HG02938 (cell line): Measurements from ENCODE around the gene ZNF740.
"Not testable (repeated sequence)": the region's sequence is repeated elsewhere in the genome, so short reads cannot be mapped to it uniquely, and the experiment has no call there.

Experiments used
- ATAC-seq: cut with Tn5 transposase; IDR thresholded peaks from one replicate; pipeline ENCODE4 v1.9.1; 2021; ENCODE audit warnings: mild to moderate bottlenecking, moderate library complexity; ENCODE audit not compliant: unreplicated experiment

Gene ZNF740

DNA sequence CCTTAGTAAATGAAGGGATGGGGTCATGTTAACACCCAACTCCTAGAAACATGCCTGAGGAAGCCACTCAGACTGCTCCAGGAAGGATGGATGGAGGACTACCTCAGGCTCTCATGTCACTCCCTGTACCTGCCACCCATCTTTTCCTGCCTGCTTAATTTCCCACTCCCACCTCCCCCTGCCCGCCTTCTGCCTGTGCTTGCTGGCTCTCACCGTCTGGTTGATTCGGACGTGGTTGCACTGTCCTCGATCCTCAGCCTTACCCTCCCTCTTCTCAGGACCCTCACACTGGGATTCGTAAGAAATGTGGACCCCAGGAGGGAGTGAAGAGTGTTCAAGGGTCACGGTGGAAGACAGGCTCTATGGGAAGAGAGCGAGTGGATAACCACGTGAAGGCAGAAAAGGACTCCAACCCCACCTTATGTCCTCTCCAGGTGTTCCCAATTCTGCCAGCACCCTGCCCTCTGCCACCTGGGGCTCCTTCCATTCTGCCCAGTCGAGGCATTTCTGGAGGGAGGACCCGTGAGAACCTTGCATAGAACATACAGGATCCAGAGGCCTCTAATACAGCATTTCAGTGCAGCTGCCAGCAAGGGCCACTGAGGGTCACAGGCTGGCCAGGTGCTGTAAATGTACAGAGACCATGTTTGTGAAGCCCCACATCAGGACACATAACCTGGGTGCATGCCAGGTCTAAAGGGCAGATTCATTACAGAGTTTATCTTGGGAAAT, 13.6 kb downstream of the ZNF740 start:
- no peak for ATAC-seq

DNA sequence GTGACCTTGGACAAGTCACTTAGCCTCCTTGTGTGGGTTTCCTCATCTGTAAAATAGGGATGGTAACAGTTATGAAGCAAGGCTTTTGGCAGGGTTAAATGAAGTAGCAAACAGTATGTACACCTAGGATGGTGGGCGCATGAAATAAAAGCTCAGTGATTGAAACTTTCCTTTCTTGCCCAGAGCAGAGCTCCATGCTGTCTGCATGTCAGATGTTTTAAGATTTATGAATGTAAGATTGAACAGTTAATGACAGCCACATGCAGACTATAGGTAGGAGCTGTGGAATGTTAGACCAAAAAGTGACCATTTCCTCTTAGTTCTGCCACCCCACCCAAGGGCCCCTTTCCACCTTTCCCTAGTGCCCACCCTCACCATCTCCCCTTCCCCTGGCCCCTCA, 14.5 kb downstream of the ZNF740 start:
- no peak for ATAC-seq

DNA sequence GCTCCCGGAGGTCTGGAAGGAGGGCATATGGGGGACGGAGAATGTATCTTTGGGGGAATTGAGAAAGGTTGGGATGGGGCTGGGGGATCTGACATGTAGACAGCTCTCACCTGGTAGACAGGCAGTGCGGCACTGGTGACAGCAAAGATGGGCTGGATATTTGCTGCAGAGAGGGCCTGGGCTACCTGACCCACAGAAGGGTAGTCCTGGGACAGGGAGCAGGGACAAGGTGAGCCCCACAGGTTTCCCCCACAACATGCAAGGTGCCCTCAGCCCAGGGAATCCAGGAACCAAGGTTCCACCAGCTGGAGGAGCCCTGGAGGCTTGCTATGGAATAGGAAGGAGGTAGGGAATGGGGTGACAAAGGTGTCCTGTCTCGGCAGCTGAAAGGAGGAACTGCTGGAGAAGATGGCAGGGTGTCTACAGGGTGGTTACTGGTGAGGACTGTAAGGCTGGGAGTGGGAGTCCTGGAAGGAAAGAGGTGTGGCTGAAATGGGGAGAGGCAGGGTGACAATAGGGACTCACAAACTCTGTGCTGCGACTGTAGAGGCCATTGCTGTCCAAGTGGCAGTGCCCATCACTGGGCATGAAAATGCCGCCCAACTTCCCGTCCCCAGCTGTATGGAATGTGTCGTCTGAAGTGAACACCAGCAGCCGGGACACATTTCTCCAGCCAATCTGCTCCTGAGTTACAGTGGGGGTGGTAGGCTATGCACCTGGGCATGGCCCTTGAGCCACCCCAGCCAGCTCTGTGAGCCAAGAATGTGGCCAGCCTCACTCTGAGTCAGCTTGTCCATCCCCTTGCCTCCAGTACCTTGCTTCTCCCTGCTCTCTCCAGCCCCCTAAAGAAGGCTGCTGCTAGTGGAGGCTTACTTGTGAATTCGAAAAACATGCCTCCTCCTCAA, 15.2 kb downstream of the ZNF740 start:
- ATAC-seq, result no peak

DNA sequence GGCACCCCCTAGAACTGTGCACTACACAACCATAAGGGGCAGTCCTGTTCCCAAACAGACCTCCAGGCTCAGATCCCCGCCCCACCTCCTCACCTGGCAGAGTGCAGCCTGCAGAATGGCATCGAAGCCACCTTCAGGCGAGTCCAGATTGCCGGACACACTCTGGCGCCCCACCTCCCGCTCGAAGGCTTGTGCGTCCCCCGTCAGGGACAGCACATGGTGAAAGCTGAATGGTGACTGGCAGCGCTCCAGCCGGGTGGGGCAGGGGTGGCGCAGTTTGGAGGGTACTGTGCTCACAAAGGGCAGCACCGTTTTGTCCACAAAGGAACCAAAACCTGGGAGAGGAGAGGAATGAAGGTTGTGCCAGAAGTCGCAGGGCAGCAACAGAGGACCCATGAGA, 16.0 kb downstream of the ZNF740 start:
- no peak for ATAC-seq

DNA sequence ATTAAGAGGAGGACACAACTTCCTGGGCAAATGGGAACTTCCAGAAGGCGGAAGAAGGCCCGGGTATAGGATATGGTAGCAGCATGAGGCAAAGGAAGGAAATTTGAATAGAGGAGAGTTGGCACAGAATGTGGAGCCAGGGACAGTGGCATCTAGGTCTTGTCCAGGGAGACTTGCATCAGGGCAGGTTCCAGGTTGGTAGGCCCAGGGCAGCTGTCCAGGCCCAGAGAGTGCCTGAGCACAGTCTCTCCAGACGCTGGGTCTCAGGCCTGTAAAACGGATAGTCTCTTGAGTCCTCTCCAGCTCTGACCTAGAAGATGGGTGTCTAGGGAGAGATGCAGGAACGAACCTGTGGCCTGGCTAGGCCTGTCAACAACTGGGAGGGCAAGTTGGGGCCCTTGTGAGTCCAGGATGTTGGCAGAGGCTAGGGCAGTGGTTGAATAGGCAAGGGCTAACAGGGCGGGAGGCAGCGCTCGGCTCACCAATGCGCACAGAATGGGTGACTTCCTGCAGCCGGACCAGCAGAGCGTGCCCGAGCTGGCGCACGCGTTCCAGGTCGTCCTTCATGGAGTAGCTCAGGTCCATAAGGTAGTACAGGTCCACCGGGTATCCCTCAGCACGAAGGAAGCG, 16.6 kb downstream of the ZNF740 start:
- ATAC-seq, result no peak

DNA sequence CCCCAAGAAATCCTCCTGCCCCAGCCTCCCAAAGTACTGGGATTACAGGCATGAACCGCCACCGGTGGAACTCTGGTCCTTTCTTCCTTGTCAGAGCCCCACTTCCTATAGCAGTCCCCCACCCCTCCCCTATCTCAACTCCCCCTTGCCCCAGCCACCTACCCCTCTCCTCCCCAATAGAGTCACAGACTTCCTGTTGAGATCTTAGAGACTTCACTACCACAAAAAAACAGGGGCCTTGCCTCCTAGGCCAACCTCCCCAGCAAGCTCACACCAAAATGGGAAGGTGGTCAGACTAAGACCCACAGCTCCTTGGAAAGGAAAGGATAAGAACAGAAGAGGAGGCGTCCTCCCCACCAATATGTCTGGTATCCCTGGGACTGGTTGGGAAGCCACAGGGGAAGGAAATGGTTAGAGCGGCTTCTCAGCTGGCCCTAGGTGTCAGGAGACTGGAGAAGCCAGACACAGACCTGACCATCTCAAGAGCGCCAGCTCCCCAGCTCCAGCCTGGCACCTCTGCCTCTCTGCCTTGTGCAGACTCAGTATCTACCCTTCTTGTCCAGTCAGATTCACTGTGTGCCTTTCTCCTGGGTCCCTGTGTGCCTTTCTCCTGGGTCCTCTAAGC, 18.1 kb downstream of the ZNF740 start:
- ATAC-seq, result no peak

DNA sequence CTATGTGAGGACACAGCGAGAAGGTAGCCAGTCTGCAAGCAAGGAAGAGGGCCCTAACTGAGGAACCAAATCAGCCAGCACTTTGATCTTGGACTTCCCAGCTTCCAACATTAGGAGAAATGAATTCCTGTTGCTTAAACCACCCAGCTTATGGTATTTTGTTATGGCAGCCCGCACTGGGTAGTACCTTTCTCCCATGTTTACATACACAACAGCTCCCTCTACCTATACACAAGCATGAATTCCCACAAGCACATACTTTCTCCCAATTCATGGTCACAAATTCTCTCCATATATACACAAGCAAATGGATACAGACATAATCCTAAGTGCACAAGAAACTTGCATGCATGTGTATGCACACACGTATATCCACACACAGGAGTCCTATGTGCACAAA, 19.2 kb downstream of the ZNF740 start:
- no peak for ATAC-seq

DNA sequence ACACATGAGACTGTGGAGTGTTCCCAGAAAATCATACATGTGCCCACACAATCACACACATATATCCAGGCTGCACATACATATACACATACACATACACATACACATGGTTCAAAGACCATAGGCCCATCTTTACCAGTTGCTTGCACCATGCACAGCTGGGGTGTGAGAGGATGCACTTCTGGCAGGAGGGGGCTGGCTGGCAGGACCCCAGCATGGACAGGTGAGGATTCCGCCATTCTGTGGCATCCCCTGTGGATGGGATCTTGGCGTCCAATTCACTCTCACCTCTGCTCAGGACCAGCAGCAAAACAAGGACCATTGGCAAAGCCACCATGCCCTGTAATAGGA, 19.6 kb downstream of the ZNF740 start:
- no peak for ATAC-seq

DNA sequence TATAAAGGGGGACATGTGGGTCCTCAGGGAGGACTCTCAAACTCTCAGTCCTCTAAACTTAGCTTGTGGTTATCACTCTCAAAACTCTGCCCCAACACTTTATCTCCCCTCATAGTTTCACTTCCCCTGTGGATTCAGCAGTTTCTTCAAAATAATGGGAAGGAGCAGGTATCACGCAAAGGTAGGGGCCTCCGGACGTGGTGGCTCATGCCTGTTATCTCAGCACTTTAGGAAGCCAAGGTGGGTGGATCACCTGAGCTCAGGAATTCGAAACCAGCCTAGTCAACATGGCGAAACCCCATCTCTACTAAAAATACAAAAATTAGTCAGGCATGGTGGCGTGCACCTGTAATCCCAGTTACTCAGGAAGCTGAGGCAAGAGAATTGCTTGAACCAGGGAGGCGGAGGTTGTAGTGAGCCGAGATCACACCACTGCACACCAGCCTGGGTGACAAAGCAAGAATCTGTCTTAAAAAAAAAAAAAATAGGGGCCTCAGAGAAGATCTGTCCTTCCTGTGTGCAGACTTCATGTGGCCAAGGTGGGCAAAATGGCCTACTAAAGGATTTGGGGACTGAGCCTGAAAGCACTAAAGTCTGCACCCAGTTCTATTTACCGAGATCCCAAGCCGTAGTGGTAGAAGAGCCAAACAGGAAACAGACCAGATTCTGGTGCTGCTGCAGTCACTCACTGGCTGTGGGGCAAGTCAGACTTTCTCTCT, 20.1 kb downstream of the ZNF740 start:
- peak; percentile 62 for ATAC-seq

DNA sequence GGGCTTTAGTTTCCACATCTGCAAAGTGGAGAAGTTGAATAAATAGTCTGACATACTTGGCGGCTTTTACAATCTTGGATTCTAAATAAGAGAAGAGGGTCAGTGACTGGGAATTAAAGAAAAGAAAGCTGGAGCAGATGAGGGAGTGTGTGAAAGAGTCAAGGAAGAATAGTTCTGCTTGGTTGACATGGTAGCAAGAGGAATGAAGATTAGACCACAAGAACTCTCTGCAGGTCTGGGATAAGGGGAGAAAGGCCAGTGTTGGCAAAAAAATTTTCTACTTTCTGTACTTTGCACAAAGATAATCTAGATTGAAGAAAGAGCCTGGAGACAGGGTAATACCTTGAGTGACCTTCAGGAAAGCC, 20.6 kb downstream of the ZNF740 start:
- ATAC-seq, result no peak

DNA sequence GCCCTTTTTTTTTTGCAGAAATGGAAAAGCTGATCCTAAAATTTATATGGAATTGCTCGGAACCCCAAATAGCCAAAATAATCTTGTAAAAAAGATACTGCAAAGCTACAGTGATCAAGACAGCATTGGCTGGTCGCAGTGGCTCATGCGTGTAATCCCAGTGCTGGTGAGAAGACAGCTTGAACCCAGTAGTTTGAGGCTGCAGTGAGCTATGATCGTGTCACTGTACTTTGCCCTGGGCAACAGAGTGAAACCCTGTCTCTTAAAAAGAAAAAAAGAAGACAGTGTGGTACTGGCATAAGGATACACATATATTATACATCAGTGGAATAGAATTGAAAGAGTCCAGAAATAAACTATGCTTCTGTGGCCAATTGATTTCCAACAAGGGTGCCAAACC, 21.1 kb downstream of the ZNF740 start:
- no peak for ATAC-seq

DNA sequence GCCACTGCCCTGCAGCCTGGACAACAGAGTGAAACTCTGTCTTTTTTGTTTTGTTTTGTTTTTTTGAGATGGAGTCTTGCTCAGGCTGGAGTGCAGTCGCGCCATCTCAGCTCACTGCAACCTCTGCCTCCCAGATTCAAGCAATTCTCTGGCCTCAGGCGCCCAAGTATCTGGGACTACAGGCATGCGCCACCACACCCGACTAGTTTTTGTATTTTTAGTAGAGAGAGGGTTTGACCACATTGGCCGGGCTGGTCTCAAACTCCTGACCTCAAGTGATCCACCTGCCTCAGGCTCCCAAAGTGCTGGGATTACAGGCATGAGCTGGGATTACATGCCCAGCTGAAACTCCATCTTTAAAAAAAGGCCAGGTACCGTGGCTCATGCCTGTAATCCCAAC, 21.8 kb downstream of the ZNF740 start:
- not testable (repeated sequence) for ATAC-seq

DNA sequence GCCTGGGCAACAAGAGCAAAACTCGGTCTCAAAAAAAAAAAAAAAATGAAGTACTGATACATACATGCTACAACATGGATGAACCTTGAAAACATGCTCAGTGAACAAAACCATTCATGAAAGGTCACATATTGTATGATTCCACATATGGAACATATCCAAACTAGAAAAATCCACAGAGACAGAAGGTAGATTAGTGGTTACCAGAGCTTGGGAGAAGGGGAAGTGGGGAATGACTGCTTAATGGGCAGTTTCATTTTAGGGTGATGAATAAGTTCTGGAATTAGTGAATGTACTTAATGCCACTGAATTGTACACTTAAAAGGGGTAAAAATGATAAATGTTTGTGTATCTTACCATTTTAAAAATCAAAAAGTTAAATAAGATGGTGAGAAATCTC, 23.8 kb downstream of the ZNF740 start:
- no peak for ATAC-seq

DNA sequence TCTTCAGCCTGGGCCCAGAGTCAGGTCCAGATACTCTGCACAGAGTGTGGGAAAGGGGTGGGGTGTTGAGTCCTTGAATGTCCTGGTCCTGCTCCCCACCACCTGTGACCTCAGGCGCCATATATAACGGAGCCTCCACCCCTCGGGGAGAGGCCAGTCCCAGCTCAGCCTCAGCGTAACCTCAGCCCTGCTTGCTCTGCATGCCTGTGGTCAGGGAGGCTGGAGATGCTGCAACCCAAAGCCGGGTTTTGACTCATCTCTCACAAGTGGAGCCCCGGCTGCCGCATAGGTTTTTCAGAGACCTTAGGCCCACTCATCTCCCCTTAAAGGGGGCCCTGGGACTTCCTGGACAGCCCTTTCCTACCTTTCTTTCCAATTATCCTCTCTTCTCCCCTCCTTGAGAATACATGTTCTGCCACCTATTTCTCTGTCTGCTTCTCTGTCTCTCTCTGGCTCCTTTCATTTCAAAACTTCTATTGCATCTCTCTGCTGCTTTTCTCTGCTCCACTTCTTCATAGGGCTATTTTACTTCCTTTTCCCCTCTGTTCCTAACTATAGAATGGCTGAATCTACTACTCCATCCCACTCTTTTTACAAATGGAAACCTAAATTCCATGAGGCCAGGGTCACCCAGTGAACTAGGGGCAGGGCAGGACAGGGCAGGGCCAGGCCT, 25.4 kb downstream of the ZNF740 start:
- peak; percentile 53 for ATAC-seq

DNA sequence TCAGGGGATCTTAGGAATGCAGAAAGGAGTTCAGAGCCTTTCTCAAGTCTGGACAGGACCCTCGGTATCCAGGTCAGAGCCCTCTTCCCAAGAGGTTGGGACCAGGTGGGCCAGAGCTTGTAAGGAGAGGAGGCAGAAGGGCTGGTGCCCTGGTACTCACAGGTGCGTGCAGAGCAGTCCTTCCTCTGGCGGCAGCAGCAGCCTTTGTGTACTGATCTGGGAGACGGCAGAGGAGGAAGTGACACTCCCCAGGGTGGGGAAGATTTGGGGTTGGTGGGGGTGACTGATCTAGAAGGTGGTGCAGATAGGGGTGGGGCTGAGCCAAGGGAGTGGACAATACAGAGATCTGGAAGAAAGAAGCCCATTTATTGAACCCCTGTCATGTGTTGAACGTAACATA, 26.5 kb downstream of the ZNF740 start, which contains the start of gene ITGB7:
Gene ITGB7, minus strand, starts transcription at position 210 of the 400 bp plus-strand sequence. CDS start 6,808 bp downstream, outside the sequence.
- ATAC-seq, result no peak

DNA sequence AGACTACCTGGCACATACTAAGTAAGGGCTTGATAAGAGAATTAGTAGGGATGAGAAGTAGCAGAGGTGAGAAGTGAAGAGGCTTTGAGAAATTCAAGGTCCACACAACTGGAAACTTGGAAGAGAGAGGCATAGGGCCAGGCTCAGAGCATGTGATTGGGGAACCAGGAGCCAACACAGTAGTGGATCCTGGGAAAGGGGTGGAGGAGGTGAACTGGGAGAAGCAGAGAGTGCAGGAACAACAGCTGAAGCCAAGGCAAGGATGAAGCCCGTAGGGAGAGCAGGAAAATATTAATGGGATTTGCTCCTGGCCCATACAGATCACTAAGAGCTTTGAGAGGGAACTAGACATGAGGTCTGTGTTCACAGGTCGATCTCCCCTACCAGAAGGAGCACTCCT, 27.9 kb downstream of the ZNF740 start:
- ATAC-seq, result no peak

DNA sequence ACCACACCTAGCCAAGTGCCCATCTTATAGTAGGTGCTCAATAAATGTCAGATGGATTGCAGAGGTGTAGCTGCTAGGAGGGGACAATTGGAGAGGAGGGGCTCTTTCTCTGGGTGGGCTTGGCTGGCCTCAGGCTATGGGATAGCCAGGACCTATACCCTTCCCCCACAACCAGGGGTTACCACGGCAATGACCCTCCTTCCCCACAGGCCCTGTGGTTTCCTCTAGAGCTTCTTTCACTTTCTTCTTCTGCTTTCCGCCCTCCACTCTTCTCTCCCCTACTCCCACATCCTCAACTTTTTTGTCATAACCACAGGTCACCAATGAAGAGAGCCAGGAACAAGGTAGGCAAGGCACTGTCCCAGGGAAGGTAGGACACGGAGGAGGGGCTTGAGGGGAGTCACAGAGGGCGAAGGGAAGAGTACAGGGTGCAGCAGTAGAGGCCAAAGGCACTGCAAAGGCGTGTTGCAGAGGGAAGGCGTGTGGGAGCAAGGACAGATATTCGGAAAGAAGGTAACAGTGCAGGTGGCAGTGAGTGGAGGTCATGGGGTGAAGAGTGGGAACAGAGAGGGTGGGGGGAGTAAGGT, 28.4 kb downstream of the ZNF740 start:
- no peak for ATAC-seq

DNA sequence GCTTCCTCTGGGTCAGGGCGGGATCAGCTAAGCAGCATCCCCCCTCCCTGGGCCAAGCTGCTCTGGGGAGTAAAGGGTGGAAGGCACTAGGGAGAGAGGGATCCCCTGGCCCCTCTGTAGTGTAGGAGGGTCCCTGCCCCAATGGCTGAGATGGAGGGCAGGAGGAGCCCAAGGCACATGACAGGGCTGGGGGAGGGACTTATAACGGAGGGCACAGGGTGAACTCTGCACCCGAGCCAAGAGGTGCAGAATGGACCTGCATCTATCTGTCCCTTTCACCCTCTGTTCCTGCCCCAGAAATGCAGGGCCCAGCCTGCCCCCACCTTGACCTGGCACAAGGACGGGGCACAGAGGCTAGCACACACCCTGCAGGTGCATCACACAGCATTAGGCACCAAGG, 30.3 kb downstream of the ZNF740 start:
- ATAC-seq, result no peak

DNA sequence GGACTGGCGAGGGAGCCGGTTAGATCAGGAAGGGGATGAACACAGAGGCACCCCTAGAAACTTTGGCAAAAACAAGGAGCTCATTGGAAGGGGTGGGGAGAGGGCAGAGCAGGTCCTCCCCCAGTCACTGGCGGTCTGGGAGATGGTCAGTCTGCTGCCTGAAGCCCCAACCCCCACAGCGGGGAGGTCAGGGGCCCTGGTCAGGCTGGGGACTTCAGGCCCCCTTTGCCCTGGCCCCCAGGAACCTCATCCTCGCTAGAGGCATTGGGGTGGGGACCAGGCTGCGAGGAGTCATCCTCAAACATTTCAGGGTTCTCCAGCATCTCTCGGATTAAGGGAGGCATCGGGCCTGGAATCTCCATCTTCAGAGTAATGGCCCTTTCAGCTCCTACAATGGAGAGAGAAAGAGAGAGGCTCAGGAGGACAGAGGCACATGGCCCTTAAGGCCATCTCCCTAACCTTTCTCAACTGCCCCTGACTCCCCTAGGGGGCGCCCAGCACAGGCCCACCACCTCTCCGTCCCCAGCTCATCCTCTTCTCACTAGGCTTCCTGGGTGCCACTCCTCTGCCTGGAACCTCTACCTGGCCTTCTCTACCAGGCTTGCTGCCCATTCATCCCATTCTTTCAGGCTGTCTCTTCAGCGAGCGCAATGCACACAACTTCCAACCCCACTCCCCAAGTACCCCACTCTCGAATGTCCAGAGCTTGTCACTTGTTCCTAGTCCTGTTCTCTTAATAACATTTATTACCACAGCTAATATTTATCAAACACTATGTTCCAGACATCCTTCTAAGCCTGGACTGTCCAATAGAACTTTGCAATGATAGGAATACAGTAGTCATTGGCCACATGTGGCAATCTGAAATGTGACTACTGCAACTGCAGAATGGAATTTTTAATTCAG, 31.2 kb downstream of the ZNF740 start:
- ATAC-seq, result no peak
